ENCODE data around the gene SAMD4A. TPM values are rescaled to one million over a fixed set of nuclear protein-coding genes. Genes with fewer than 3 reads are reported as not detected.
A peak's percentile ranks its signal among the peaks of the same experiment; 100 is the strongest.

Gene SAMD4A
- total RNA-seq, 1 donor from 2014 or later = 4.7 TPM

DNA sequence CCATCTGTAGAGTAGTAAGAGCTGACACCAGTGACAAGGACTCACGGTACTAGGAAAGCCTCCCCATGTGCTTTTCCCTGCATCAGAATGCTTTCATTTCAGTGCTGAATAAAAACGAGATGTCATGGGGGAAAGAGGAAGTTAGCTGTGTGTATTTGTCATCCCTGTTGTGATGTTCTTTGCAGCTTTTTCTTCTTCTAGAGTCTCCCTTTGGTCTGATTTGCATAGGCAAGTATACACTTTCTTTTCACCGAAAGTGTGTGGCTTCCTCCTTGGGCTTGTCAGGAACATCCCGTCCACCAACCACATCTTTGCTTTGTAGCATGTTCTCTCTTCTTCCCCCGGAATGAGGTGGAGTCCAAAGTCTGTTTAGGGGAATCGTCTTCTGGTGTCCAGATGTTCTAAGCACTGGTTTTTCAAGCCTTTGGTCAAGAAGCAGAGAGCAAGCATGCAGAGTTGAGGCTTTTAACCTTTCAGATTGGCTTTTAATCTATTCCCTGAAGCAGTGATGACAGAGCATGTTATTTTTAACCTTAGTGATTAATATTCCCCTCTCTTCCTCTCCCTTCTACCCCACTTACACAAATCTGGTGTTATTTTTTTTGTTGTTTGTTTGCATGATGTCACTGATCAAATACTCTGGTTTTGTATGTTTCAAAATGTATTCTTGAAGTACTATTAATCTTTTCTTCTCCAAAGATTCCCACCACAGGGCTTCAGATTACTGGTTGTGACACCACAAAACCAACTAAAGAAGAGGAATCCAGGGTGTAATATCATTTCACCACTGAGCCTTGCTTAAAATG lies 163.4 kb downstream of the SAMD4A start:
- no peaks in the 10 kb centered on the region for H3K9me3 Mint-ChIP-seq
- H3K4me3 Mint-ChIP-seq = no peak overlapping the region
- H3K36me3 Mint-ChIP-seq (ENCODE audit: low read depth) = no peaks in the 10 kb centered on the region
- H3K27ac Mint-ChIP-seq (ENCODE audit: unreplicated experiment) = peak overlapping the region; percentile 48
- H3K4me1 Mint-ChIP-seq = peaks cover 19% of the 10 kb centered on the region
- H3K27me3 Mint-ChIP-seq (ENCODE audit: low read depth) = no peaks in the 10 kb centered on the region
- TF ChIP-seq, protein P1, sequence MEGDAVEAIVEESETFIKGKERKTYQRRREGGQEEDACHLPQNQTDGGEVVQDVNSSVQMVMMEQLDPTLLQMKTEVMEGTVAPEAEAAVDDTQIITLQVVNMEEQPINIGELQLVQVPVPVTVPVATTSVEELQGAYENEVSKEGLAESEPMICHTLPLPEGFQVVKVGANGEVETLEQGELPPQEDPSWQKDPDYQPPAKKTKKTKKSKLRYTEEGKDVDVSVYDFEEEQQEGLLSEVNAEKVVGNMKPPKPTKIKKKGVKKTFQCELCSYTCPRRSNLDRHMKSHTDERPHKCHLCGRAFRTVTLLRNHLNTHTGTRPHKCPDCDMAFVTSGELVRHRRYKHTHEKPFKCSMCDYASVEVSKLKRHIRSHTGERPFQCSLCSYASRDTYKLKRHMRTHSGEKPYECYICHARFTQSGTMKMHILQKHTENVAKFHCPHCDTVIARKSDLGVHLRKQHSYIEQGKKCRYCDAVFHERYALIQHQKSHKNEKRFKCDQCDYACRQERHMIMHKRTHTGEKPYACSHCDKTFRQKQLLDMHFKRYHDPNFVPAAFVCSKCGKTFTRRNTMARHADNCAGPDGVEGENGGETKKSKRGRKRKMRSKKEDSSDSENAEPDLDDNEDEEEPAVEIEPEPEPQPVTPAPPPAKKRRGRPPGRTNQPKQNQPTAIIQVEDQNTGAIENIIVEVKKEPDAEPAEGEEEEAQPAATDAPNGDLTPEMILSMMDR (conservative IDR thresholded peaks at IDR 0.05) = no peak
- no peak for DNase-seq (ENCODE audit: low read depth, low spot score)

DNA sequence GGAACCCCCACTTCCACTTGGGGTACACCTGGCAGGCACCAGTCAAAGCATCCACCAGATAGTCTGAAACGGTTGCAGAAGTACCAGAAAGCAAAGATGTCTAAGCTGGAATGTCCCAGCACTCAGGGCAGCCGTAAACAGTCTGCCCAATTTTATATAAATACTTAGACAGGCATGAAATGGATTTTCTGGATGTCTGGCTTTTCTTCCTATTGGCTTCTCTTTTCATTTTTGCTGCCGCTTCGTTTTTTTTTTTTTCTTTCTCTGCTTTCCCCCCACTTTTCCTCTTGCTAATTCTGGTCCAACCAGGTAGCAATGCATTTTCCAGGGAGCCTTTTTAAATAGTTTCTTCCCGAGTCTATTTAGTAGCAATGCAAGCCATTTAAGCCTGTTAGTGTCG lies 168.0 kb downstream of the SAMD4A start:
- TF ChIP-seq, protein P1 (conservative IDR thresholded peaks at IDR 0.05) = no peak
- H3K36me3 Mint-ChIP-seq (ENCODE audit: low read depth) = no peaks in the 10 kb centered on the region
- no peaks in the 10 kb centered on the region for H3K9me3 Mint-ChIP-seq
- no peaks in the 10 kb centered on the region for H3K27me3 Mint-ChIP-seq (ENCODE audit: low read depth)
- no peak for DNase-seq (ENCODE audit: low read depth, low spot score)
- H3K4me3 Mint-ChIP-seq = no peak overlapping the region
- no peak overlapping the region for H3K27ac Mint-ChIP-seq (ENCODE audit: unreplicated experiment)
- peaks cover 7% of the 10 kb centered on the region for H3K4me1 Mint-ChIP-seq

DNA sequence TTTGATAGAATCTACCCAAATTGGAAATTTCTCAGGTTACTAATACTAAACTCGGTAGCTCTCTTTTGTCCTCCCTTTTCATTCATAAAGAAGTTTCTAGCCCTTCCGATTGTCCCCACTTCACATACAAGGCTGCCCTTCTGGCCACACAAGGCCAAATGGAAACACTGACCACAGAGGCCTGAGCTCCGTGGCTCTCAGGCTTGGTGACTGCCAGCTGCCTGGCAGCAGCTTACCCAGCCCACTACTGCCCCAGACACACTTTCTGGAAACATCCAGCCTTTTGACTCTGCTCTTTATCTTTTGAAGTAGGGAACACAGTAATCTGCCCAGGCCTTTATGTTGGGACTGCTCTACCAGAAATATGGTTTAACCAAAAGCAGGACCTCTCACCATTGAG lies 168.5 kb downstream of the SAMD4A start:
- DNase-seq (ENCODE audit: low read depth, low spot score) = no peak
- H3K27me3 Mint-ChIP-seq (ENCODE audit: low read depth) = no peaks in the 10 kb centered on the region
- H3K27ac Mint-ChIP-seq (ENCODE audit: unreplicated experiment) = peak overlapping the region; percentile 61
- TF ChIP-seq, protein P1 (conservative IDR thresholded peaks at IDR 0.05) = no peak
- no peaks in the 10 kb centered on the region for H3K9me3 Mint-ChIP-seq
- peaks cover 4% of the 10 kb centered on the region for H3K4me1 Mint-ChIP-seq
- no peaks in the 10 kb centered on the region for H3K36me3 Mint-ChIP-seq (ENCODE audit: low read depth)
- no peak overlapping the region for H3K4me3 Mint-ChIP-seq

DNA sequence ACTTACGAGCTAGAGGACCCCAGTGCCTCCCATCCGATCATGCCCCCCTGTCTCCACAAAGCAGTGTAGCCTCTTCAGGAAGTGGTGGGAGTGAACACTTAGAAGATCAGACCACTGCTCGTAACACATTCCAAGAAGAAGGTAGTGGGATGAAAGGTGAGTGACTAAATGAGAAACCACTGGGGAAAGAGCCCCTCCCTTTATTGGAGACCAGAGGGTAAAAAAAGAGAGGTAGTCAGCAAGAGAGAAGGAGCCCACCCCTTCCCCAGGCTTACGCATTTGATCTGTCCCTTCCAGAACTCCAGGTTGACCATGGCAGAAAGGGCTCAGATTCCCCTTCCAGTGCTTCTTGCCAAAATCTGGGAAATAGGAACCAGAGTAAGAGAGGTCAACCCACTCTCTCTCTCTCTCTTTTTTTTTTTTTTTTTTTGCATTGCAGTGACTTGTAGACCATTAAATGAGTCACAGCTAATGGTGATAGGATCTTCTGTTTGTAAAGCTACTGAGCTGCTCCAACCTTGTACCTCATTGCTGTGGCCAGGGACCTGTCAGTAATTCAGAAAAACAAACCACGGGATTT lies 170.3 kb downstream of the SAMD4A start:
- TF ChIP-seq, protein P1 (conservative IDR thresholded peaks at IDR 0.05) = no peak
- no peak overlapping the region for H3K27ac Mint-ChIP-seq (ENCODE audit: unreplicated experiment)
- H3K4me1 Mint-ChIP-seq = no peaks in the 10 kb centered on the region
- no peak for DNase-seq (ENCODE audit: low read depth, low spot score)
- H3K36me3 Mint-ChIP-seq (ENCODE audit: low read depth) = no peaks in the 10 kb centered on the region
- H3K9me3 Mint-ChIP-seq = no peaks in the 10 kb centered on the region
- H3K4me3 Mint-ChIP-seq = no peak overlapping the region
- no peaks in the 10 kb centered on the region for H3K27me3 Mint-ChIP-seq (ENCODE audit: low read depth)

DNA sequence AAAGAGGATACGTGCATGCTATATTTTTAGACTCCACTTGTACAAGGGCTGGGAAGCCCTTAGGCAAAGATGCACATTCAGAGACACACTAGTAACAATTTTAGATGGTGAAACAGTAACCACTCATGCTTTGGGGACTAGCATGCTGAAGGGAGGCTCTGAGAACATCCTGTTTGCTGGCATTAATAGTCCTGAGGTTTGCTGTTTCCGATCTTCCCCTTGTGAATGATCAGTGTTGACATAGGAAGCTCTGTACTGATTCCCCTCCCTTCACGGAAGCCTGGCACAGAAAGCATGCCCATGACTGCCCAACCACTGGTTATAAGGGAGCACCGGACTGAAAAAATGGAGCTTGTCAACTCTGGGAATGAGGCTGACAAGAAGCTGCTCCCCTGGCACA lies 171.1 kb downstream of the SAMD4A start:
- TF ChIP-seq, protein P1 (conservative IDR thresholded peaks at IDR 0.05) = no peak
- no peak for DNase-seq (ENCODE audit: low read depth, low spot score)
- Mint-ChIP-seq H3K4me3 (no peak overlapping the region), H3K9me3 (no peaks in the 10 kb centered on the region), H3K36me3 (ENCODE audit: low read depth) (no peaks in the 10 kb centered on the region), H3K27ac (ENCODE audit: unreplicated experiment) (no peak overlapping the region), H3K4me1 (no peaks in the 10 kb centered on the region), H3K27me3 (ENCODE audit: low read depth) (no peaks in the 10 kb centered on the region)
